Measurements from ENCODE around the gene PREX1. TPM values are rescaled to one million over a fixed set of nuclear protein-coding genes. Genes with fewer than 3 reads are reported as not detected.

The PREX1 gene
- total and polyA plus RNA-seq, 3 donors from 2014 or later, result 18.0 to 36.5 (median 27.1) TPM

- DNase-seq, result no peak
These were observed 245.2 kb downstream of the PREX1 start for GRCh38 chr20:48582673-48582985.

GRCh38 chr20:48581167-48581566 lies 246.6 kb downstream of the PREX1 start:
- no peaks in the 10 kb centered on the region for H3K36me3 ChIP-seq (ENCODE audit: low read depth, missing control alignments)
- DNase-seq, result no peak
- no peaks in the 10 kb centered on the region for H3K9me3 ChIP-seq
- intact Hi-C loops (cut with DNase I; ENCODE audit: low total_unique reads), result no loop called here
- peaks cover 12% of the 10 kb centered on the region for H3K4me1 ChIP-seq
- no peaks in the 10 kb centered on the region for H3K27me3 ChIP-seq
- no peak overlapping the region for H3K27ac ChIP-seq
- 88 to 91% methylated on average over 5 of the region's 5 CpGs for WGBS, 2 donors
- no peak overlapping the region for H3K4me3 ChIP-seq
- TF ChIP-seq CTCF (IDR thresholded peaks at IDR 0.05), result no peak
- TF ChIP-seq POLR2A (IDR thresholded peaks at IDR 0.05), result no peak

More at GRCh38 chr20:48582673-48582985, 245.2 kb downstream of the PREX1 start:
- WGBS, 2 donors, result 66 to 67% methylated on average over 5 of the region's 5 CpGs
- H3K9me3 ChIP-seq, result no peaks in the 10 kb centered on the region
- H3K36me3 ChIP-seq (ENCODE audit: low read depth, missing control alignments), result no peaks in the 10 kb centered on the region
- no peaks in the 10 kb centered on the region for H3K27me3 ChIP-seq
- peaks cover 12% of the 10 kb centered on the region for H3K4me1 ChIP-seq
- no peak overlapping the region for H3K4me3 ChIP-seq
- no peak for TF ChIP-seq CTCF (IDR thresholded peaks at IDR 0.05)
- no peak for TF ChIP-seq POLR2A (IDR thresholded peaks at IDR 0.05)
- no peak overlapping the region for H3K27ac ChIP-seq
- intact Hi-C loops (cut with DNase I; ENCODE audit: low total_unique reads), result no loop called here

GRCh38 chr20:48578397-48579098 lies 249.3 kb downstream of the PREX1 start:
- Histone ChIP-seq H3K36me3 (ENCODE audit: low read depth, missing control alignments) (no peaks in the 10 kb centered on the region), H3K27me3 (no peaks in the 10 kb centered on the region), H3K9me3 (no peaks in the 10 kb centered on the region), H3K4me1 (no peaks in the 10 kb centered on the region), H3K27ac (no peak overlapping the region), H3K4me3 (no peak overlapping the region)
- 88 to 94% methylated on average over 10 to 11 of the region's 11 CpGs for WGBS, 2 donors
- DNase-seq, result no peak
- intact Hi-C loops (cut with DNase I; ENCODE audit: low total_unique reads), result no loop called here
- no peak for TF ChIP-seq CTCF (IDR thresholded peaks at IDR 0.05)

GRCh38 chr20:48577557-48577956 lies 250.2 kb downstream of the PREX1 start:
- Histone ChIP-seq H3K9me3 (no peaks in the 10 kb centered on the region), H3K27me3 (no peaks in the 10 kb centered on the region), H3K4me1 (no peaks in the 10 kb centered on the region), H3K4me3 (no peak overlapping the region), H3K27ac (no peak overlapping the region), H3K36me3 (ENCODE audit: low read depth, missing control alignments) (no peaks in the 10 kb centered on the region)
- WGBS, 2 donors, result 75 to 84% methylated on average over 11 of the region's 11 CpGs
- DNase-seq, result no peak
- intact Hi-C loops (cut with DNase I; ENCODE audit: low total_unique reads), result no loop called here
- TF ChIP-seq CTCF (IDR thresholded peaks at IDR 0.05), result no peak
- no peak for TF ChIP-seq POLR2A (IDR thresholded peaks at IDR 0.05)

- TF ChIP-seq POLR2A (IDR thresholded peaks at IDR 0.05), result no peak
- TF ChIP-seq CTCF (IDR thresholded peaks at IDR 0.05), result no peak
- Histone ChIP-seq H3K4me1 (no peaks in the 10 kb centered on the region), H3K27me3 (no peaks in the 10 kb centered on the region), H3K27ac (no peak overlapping the region), H3K4me3 (no peak overlapping the region), H3K36me3 (ENCODE audit: low read depth, missing control alignments) (no peaks in the 10 kb centered on the region), H3K9me3 (no peaks in the 10 kb centered on the region)
- 30 to 32% methylated on average over 1 of the region's 1 CpG for WGBS, 2 donors
- intact Hi-C loops (cut with DNase I; ENCODE audit: low total_unique reads), result no loop called here
- peak; percentile 71 for DNase-seq
These were observed 253.4 kb downstream of the PREX1 start for GRCh38 chr20:48574383-48574782.
